Measurements from ENCODE around the gene AQP5. TPM values are rescaled to one million over a fixed set of nuclear protein-coding genes. Genes with fewer than 3 reads are reported as not detected.

AQP5 gene
- total and polyA plus RNA-seq, 2 of the 8 experiments (the other 6 are each of a cell fraction or from before 2014, with no cell fraction given) = 2.5 to 3.2 TPM

GRCh38 chr12:49939707-49940106 lies 22.0 kb upstream of the AQP5 start:
- Histone ChIP-seq H3K9me3 (ENCODE audit: insufficient read depth in 2 of 2, low read depth in 1 of 2, low read length in 1 of 2) (no peaks in the 10 kb centered on the region), H3K79me1 (ENCODE audit: low read depth, low read length) (no peaks in the 10 kb centered on the region), H2BK5ac (ENCODE audit: low read depth, low read length) (no peak overlapping the region), H4K91ac (replicated peaks; ENCODE audit: insufficient read length, low read length) (no peak overlapping the region), H2BK12ac (ENCODE audit: low read depth, low read length) (no peak overlapping the region), H3K23me2 (ENCODE audit: low read depth, low read length) (no peaks in the 10 kb centered on the region), H3K9ac (replicated peaks in 1 of 4; ENCODE audit: extremely low read depth in 1 of 4, low read depth in 3 of 4, low read length in 3 of 4) (no peak overlapping the region), H4K5ac (ENCODE audit: insufficient read length, low read depth, low read length) (no peak overlapping the region), H3K4me1 (replicated peaks in 1 of 4; ENCODE audit: control insufficient read depth in 3 of 4, insufficient read depth in 4 of 4, low read length in 3 of 4) (peaks cover 0 to 12% (median 2%) of the 10 kb centered on the region in 4 experiments; a peak in 3 of 7 replicates), H2BK15ac (ENCODE audit: low read length) (no peak overlapping the region), H3K27me3 (replicated peaks in 1 of 4; ENCODE audit: control insufficient read depth in 3 of 4, extremely low read depth in 1 of 4, insufficient read depth in 3 of 4, low read length in 3 of 4) (peaks cover 0 to 3% (median 0%) of the 10 kb centered on the region in 4 experiments; a peak in 1 of 7 replicates), H3K4me2 (ENCODE audit: insufficient read depth in 1 of 2, low read depth in 2 of 2, low read length in 2 of 2) (no peak overlapping the region), H3K56ac (replicated peaks; ENCODE audit: insufficient read length, low read depth, low read length) (no peak overlapping the region), H3K14ac (ENCODE audit: insufficient read length) (no peak overlapping the region), H3K4ac (replicated peaks; ENCODE audit: insufficient read length, low read depth, low read length) (no peak overlapping the region), H3K79me2 (ENCODE audit: control insufficient read depth in 1 of 2, insufficient read depth in 2 of 2, low read length in 2 of 2) (no peaks in the 10 kb centered on the region), H3K4me3 (ENCODE audit: extremely low read depth in 1 of 4, insufficient read depth in 2 of 4, low read depth in 3 of 4, low read length in 4 of 4) (no peak overlapping the region), H3K36me3 (ENCODE audit: control insufficient read depth in 2 of 4, insufficient read depth in 4 of 4, low read length in 3 of 4) (no peaks in the 10 kb centered on the region), H2AK5ac (ENCODE audit: low read depth, low read length) (no peak overlapping the region), H2AFZ (ENCODE audit: low read length) (no peak overlapping the region), H4K8ac (ENCODE audit: extremely low read depth, insufficient read depth, low read length) (no peak overlapping the region), H3K23ac (ENCODE audit: insufficient read length) (no peak overlapping the region), H4K20me1 (replicated peaks in 1 of 2; ENCODE audit: control insufficient read depth in 1 of 2, insufficient read depth in 2 of 2, low read length in 2 of 2) (peaks cover 0 to 1% of the 10 kb centered on the region in 2 experiments), H3K18ac (ENCODE audit: extremely low read depth, low read length) (no peak overlapping the region), H2BK20ac (ENCODE audit: low read length) (no peak overlapping the region), H2BK120ac (replicated peaks; ENCODE audit: low read depth, low read length) (no peak overlapping the region), H3K27ac (ENCODE audit: low read depth, low read length) (no peak overlapping the region)
- ChIA-PET POLR2A (ENCODE audit: partially characterized antibody) (interaction anchor here (0.8 to 1.5 kb wide), 2 partner anchors 145 to 298 kb away, joined by 3 to 5 read pairs; partner anchors contain the start of gene SMARCD1), CTCF (ENCODE audit: partially characterized antibody) (interaction anchor here (0.6 to 5.1 kb wide), 15 partner anchors 10 to 170 kb away, joined by 3 to 37 read pairs (median 3); partner anchors contain the start of genes AQP2 and BCDIN3D)
- WGBS, 2 experiments (ENCODE audit: extremely low coverage in 1 of 2, insufficient coverage in 1 of 2, insufficient read length in 1 of 2, insufficient replicate concordance in 2 of 2, low coverage in 1 of 2, low lambda C conversion rate in 2 of 2, missing lambda C conversion rate in 1 of 2) = 86% methylated on average over 1 of the region's 1 CpG; no CpG with 5 or more reads in 1 of the 2 experiments
- DNase-seq (ENCODE audit: low read depth in 1 of 2, low spot score in 2 of 2) (no peak), FAIRE-seq (no peak)
- TF ChIP-seq CBX5 (IDR thresholded peaks at IDR 0.05; ENCODE audit: low read depth, low read length) (no peak), TAF7 (optimal IDR thresholded peaks at IDR 0.05; ENCODE audit: borderline replicate concordance, low read depth, low read length) (no peak), RNF2 (IDR thresholded peaks at IDR 0.05; ENCODE audit: borderline replicate concordance, low read depth, low read length, missing control alignments, poor library complexity, severe bottlenecking) (no peak), KDM4A (IDR thresholded peaks at IDR 0.05; ENCODE audit: low read depth, low read length, severe bottlenecking) (no peak)

All from H1 (cell line).